Activated CD4-positive, alpha-beta T cell treated with anti-CD3 and anti-CD28 coated beads, Interleukin-2, amount 10 ng/mL, durations not matched to agents 7 days and 5 days (primary cell): ENCODE measurements around the gene NCR2. TPM values are rescaled to one million over a fixed set of nuclear protein-coding genes. Genes with fewer than 3 reads are reported as not detected.

Experiments used
- CTCF ChIA-PET: fragments of 350-600 bp; sonication (Branson Sonifier 250); formaldehyde crosslinking; loops from one replicate; lab custom pipeline; 2021; ENCODE audit warnings: antibody characterized with exemption; lab: Charles Lee
- POLR2A ChIA-PET: fragments of 350-600 bp; sonication (Branson Sonifier 250); formaldehyde crosslinking; loops from one replicate; lab custom pipeline; 2021; ENCODE audit warnings: antibody characterized with exemption; lab: Charles Lee
- DNase-seq: peaks from one replicate; pipeline ENCODE4 v3.0.0-alpha.2; 2020
- H3K27ac Mint-ChIP-seq: one replicate; pipeline ENCODE4 v1.8.0; 2021; ENCODE audit warnings: mild to moderate bottlenecking, moderate library complexity, mixed read lengths
- H3K27me3 Mint-ChIP-seq: one replicate; pipeline ENCODE4 v1.8.0; 2021; ENCODE audit warnings: mixed read lengths
- H3K36me3 Mint-ChIP-seq: one replicate; pipeline ENCODE4 v1.8.0; 2021; ENCODE audit warnings: low read depth, mixed read lengths
- H3K4me1 Mint-ChIP-seq: one replicate; pipeline ENCODE4 v1.8.0; 2021; ENCODE audit warnings: mixed read lengths
- H3K4me3 Mint-ChIP-seq: one replicate; pipeline ENCODE4 v1.8.0; 2021; ENCODE audit warnings: mild to moderate bottlenecking, moderate library complexity, mixed read lengths
- H3K9me3 Mint-ChIP-seq: one replicate; pipeline ENCODE4 v1.8.0; 2021; ENCODE audit warnings: mixed read lengths
- total RNA-seq, 2 experiments: library from RNA; stranded (reverse); gene quantifications; one replicate each; pipeline ENCODE4 v1.2.3, GENCODE V29; 2021

The NCR2 gene
- total RNA-seq, 2 experiments from 2014 or later, result not detected

GRCh38 chr6:41334482-41335040 is 847 bp upstream of the NCR2 start:
- peak overlapping the region; percentile 54 for H3K27ac Mint-ChIP-seq
- H3K4me3 Mint-ChIP-seq, result no peak overlapping the region
- H3K27me3 Mint-ChIP-seq, result no peaks in the 10 kb centered on the region
- ChIA-PET POLR2A (no interaction called here), CTCF (interaction anchor here (1.6 to 4.9 kb wide), 6 partner anchors 10 to 35 kb away, joined by 4 to 30 read pairs (median 7); no protein-coding TSS in a partner anchor)
- no peaks in the 10 kb centered on the region for H3K36me3 Mint-ChIP-seq
- no peak for DNase-seq
- peaks cover 40% of the 10 kb centered on the region for H3K4me1 Mint-ChIP-seq
- H3K9me3 Mint-ChIP-seq, result no peaks in the 10 kb centered on the region

- Mint-ChIP-seq H3K27ac (peak overlapping the region; percentile 46), H3K36me3 (no peaks in the 10 kb centered on the region), H3K4me1 (peaks cover 40% of the 10 kb centered on the region), H3K9me3 (no peaks in the 10 kb centered on the region), H3K27me3 (no peaks in the 10 kb centered on the region), H3K4me3 (no peak overlapping the region)
- DNase-seq, result no peak
- CTCF ChIA-PET, result interaction anchor here (1.7 to 4.9 kb wide), 2 partner anchors 9 to 16 kb away, joined by 5 to 30 read pairs; no protein-coding TSS in a partner anchor
- POLR2A ChIA-PET, result no interaction called here
Observed at GRCh38 chr6:41335943-41336342, 535 bp downstream of the NCR2 start.

GRCh38 chr6:41336824-41337223 is 1.4 kb downstream of the NCR2 start:
- ChIA-PET CTCF (no interaction called here), POLR2A (no interaction called here)
- no peaks in the 10 kb centered on the region for H3K27me3 Mint-ChIP-seq
- H3K4me1 Mint-ChIP-seq, result peaks cover 36% of the 10 kb centered on the region
- no peaks in the 10 kb centered on the region for H3K36me3 Mint-ChIP-seq
- no peak for DNase-seq
- no peak overlapping the region for H3K27ac Mint-ChIP-seq
- no peaks in the 10 kb centered on the region for H3K9me3 Mint-ChIP-seq
- no peak overlapping the region for H3K4me3 Mint-ChIP-seq

DNA sequence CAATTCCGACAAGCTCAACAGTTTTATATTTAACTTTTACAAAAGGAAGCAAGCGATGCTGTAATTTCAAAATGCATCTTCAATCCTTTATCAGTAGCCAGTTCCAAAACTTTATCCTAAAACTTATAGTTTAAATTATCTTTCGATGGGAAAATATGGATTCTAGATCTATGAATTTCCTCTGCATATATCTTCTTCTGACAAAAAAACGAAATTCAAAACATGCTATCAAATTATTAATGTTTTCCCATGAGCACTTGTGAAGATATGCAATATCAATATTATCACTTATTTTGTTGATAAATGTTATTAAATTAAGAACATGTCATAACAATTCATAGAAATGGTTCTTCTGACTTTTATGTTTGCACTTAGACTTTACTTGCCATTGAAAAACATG is 2.3 kb downstream of the NCR2 start:
- CTCF ChIA-PET, result no interaction called here
- no peak for DNase-seq
- Mint-ChIP-seq H3K9me3 (no peaks in the 10 kb centered on the region), H3K27me3 (no peaks in the 10 kb centered on the region), H3K4me1 (peaks cover 28% of the 10 kb centered on the region), H3K4me3 (no peak overlapping the region), H3K36me3 (no peaks in the 10 kb centered on the region), H3K27ac (no peak overlapping the region)
- POLR2A ChIA-PET, result no interaction called here

DNA sequence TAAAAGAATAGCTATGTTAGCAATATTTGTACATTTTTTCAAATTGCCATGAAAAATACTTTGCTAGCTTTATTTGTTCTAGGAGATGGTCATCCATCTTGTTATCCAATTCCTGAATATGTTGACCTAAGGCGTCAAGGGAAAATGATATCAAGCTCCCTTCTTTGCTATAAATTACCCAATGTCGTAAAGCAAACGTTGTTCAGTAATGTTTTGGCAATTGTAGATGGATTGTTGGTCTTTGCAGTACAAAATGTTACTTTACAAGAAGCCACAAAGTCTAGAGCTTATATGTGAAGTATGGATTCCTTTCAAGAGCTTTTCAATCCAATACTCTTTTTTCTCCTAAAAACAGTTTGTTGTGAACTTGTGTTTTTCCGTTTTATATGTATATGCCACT is 3.3 kb downstream of the NCR2 start:
- H3K27me3 Mint-ChIP-seq, result no peaks in the 10 kb centered on the region
- H3K4me1 Mint-ChIP-seq, result peaks cover 27% of the 10 kb centered on the region
- H3K4me3 Mint-ChIP-seq, result no peak overlapping the region
- H3K27ac Mint-ChIP-seq, result no peak overlapping the region
- DNase-seq, result no peak
- POLR2A ChIA-PET, result no interaction called here
- H3K36me3 Mint-ChIP-seq, result no peaks in the 10 kb centered on the region
- CTCF ChIA-PET, result interaction anchor here (1.1 kb wide), 1 partner anchor 19 kb away, joined by 4 read pairs; no protein-coding TSS in a partner anchor
- H3K9me3 Mint-ChIP-seq, result no peaks in the 10 kb centered on the region

GRCh38 chr6:41341580-41341979 is 6.2 kb downstream of the NCR2 start:
- ChIA-PET POLR2A (no interaction called here), CTCF (interaction anchor here (1.6 kb wide), 1 partner anchor 12 kb away, joined by 4 read pairs; no protein-coding TSS in a partner anchor)
- DNase-seq, result no peak
- Mint-ChIP-seq H3K4me3 (no peak overlapping the region), H3K4me1 (peaks cover 37% of the 10 kb centered on the region), H3K27me3 (no peaks in the 10 kb centered on the region), H3K9me3 (peaks cover 7% of the 10 kb centered on the region), H3K36me3 (peaks cover 2% of the 10 kb centered on the region), H3K27ac (no peak overlapping the region)

GRCh38 chr6:41342241-41342640 is 6.8 kb downstream of the NCR2 start:
- CTCF ChIA-PET, result interaction anchor here (0.6 to 1.6 kb wide), 2 partner anchors 11 to 83 kb away, joined by 4 read pairs; no protein-coding TSS in a partner anchor
- DNase-seq, result no peak
- Mint-ChIP-seq H3K4me3 (no peak overlapping the region), H3K27ac (no peak overlapping the region), H3K27me3 (no peaks in the 10 kb centered on the region), H3K9me3 (peaks cover 8% of the 10 kb centered on the region), H3K4me1 (peaks cover 41% of the 10 kb centered on the region), H3K36me3 (peaks cover 2% of the 10 kb centered on the region)
- POLR2A ChIA-PET, result no interaction called here

- Mint-ChIP-seq H3K9me3 (peaks cover 22% of the 10 kb centered on the region), H3K27me3 (peaks cover 6% of the 10 kb centered on the region), H3K27ac (peak overlapping the region; percentile 66), H3K4me3 (no peak overlapping the region), H3K4me1 (peaks cover 43% of the 10 kb centered on the region), H3K36me3 (peaks cover 14% of the 10 kb centered on the region)
- no peak for DNase-seq
- ChIA-PET POLR2A (no interaction called here), CTCF (no interaction called here)
Observed at GRCh38 chr6:41343641-41344187, 8.3 kb downstream of the NCR2 start.

DNA sequence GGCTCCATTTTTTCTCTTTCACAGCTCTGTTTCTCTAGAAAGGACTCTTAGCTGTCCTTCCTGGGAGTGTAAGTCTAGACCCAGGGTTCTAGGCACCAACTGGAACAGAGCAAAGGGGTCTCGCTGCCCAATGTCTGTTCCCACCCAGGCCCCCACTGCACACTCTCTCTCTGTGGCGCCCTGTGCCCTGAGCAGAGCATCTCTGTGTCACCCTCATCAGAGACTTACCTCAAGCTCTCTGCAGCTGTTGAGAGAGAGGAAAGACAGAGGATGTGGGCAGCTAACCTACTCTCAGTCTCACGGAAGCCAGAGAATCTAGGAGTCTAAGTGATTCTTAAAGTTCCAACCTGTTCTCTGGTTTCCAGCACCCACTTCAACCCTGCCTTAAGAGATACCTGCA is 9.5 kb downstream of the NCR2 start:
- POLR2A ChIA-PET, result no interaction called here
- Mint-ChIP-seq H3K4me3 (peak overlapping the region; percentile 14), H3K9me3 (peaks cover 23% of the 10 kb centered on the region), H3K27ac (peak overlapping the region; percentile 90), H3K36me3 (peaks cover 14% of the 10 kb centered on the region), H3K4me1 (peaks cover 43% of the 10 kb centered on the region), H3K27me3 (peaks cover 13% of the 10 kb centered on the region)
- DNase-seq, result peak; percentile 65
- CTCF ChIA-PET, result interaction anchor here (1.0 to 1.7 kb wide), 2 partner anchors 10 to 23 kb away, joined by 5 to 6 read pairs; partner anchors contain the start of gene NCR2

- ChIA-PET POLR2A (no interaction called here), CTCF (interaction anchor here (0.5 to 1.2 kb wide), 3 partner anchors 25 to 927 kb away, joined by 3 read pairs; no protein-coding TSS in a partner anchor)
- H3K9me3 Mint-ChIP-seq, result peaks cover 23% of the 10 kb centered on the region
- peaks cover 14% of the 10 kb centered on the region for H3K36me3 Mint-ChIP-seq
- peaks cover 43% of the 10 kb centered on the region for H3K4me1 Mint-ChIP-seq
- peak overlapping the region; percentile 90 for H3K27ac Mint-ChIP-seq
- DNase-seq, result no peak
- H3K27me3 Mint-ChIP-seq, result peaks cover 21% of the 10 kb centered on the region
- H3K4me3 Mint-ChIP-seq, result no peak overlapping the region
Observed at GRCh38 chr6:41345901-41346300, 10.5 kb downstream of the NCR2 start.

GRCh38 chr6:41346441-41346840 is 11.0 kb downstream of the NCR2 start:
- Mint-ChIP-seq H3K4me1 (peaks cover 43% of the 10 kb centered on the region), H3K27ac (peak overlapping the region; percentile 76), H3K36me3 (peaks cover 14% of the 10 kb centered on the region), H3K9me3 (peaks cover 23% of the 10 kb centered on the region), H3K4me3 (no peak overlapping the region), H3K27me3 (peaks cover 25% of the 10 kb centered on the region)
- CTCF ChIA-PET, result interaction anchor here (1.1 to 1.2 kb wide), 2 partner anchors 26 to 337 kb away, joined by 3 read pairs; no protein-coding TSS in a partner anchor
- DNase-seq, result no peak
- POLR2A ChIA-PET, result no interaction called here

DNA sequence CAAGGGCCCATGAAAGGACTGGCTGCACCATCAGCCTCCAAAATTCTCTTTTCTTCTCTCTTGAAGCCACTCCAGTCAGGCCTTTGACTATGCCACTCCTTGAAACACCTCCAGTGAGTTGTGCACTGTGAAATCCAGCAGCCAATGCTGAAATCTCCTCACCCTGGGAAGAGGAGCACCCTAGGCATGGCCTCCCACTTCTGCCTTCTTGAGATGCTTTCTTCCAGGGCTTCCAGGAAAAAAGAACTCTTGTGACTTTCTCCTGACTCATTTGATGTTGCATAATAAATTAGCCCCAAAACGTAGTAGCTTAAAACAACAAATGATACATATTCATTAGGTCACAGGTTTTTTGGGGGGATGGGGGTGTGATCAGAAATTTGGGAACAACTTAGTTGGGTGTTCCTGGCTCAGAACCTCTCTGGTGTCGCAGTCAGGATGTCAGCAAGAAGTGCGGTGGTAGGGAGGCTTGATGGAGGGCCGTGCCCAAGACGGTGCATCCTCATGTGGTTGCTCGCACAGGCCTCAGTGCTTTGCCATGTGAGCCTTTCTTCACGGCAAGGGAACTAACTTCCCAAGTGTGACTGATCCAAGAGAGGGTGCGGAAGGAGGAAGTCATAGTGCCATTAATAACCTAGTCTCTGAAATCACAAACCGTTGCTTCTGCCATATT is 12.1 kb downstream of the NCR2 start:
- Mint-ChIP-seq H3K4me1 (peaks cover 43% of the 10 kb centered on the region), H3K27me3 (peaks cover 25% of the 10 kb centered on the region), H3K27ac (peak overlapping the region; percentile 2), H3K9me3 (peaks cover 23% of the 10 kb centered on the region), H3K36me3 (peaks cover 14% of the 10 kb centered on the region), H3K4me3 (no peak overlapping the region)
- ChIA-PET POLR2A (no interaction called here), CTCF (no interaction called here)
- no peak for DNase-seq

DNA sequence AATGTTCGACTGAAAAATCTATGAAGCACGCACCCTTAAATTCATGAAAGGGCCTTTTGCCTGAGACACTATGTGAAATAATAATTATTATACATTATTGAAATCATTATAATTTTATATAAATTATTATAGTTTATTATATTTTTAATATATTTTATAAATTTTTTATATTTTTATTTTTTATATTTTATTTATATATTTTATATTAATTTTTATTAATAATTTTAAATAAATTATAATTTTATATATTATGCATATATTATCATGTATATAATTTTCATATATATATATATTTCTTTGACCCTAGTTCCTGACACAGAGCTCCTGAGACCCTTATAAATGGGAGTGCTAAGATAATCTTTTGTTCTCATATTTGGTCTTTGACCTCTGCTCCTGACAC is 13.5 kb downstream of the NCR2 start:
- Mint-ChIP-seq H3K36me3 (peaks cover 14% of the 10 kb centered on the region), H3K27me3 (peaks cover 25% of the 10 kb centered on the region), H3K9me3 (peaks cover 23% of the 10 kb centered on the region), H3K4me1 (peaks cover 32% of the 10 kb centered on the region), H3K27ac (no peak overlapping the region), H3K4me3 (no peak overlapping the region)
- DNase-seq, result no peak
- CTCF ChIA-PET, result interaction anchor here (0.6 to 1.2 kb wide), 3 partner anchors 16 to 241 kb away, joined by 3 to 7 read pairs (median 5); no protein-coding TSS in a partner anchor
- POLR2A ChIA-PET, result no interaction called here
